Cardiac fibroblast (primary cell): ENCODE results near the gene RNH1.

Source experiments
- DNase-seq, 2 donors: peaks; one replicate each; pipeline versions ENCODE4 v3.0.0 to v3.0.0-alpha.2; 2010; ENCODE audit warnings: low read depth in 2 of 2
- H3K4me3 ChIP-seq, 2 donors: replicated peaks in 1 of 2; 1 replicate in 1 of 2; 2 replicates in 1 of 2; pipeline ENCODE4 v1.5.1; 2011; ENCODE audit warnings: low read depth in 2 of 2, low read length in 2 of 2, mild to moderate bottlenecking in 2 of 2, moderate library complexity in 1 of 2
- CTCF ChIP-seq: IDR thresholded peaks from one replicate; pipeline ENCODE4 v1.5.1; 2011; ENCODE audit warnings: low read depth, mild to moderate bottlenecking, low read length, inconsistent platforms

The RNH1 gene

DNA sequence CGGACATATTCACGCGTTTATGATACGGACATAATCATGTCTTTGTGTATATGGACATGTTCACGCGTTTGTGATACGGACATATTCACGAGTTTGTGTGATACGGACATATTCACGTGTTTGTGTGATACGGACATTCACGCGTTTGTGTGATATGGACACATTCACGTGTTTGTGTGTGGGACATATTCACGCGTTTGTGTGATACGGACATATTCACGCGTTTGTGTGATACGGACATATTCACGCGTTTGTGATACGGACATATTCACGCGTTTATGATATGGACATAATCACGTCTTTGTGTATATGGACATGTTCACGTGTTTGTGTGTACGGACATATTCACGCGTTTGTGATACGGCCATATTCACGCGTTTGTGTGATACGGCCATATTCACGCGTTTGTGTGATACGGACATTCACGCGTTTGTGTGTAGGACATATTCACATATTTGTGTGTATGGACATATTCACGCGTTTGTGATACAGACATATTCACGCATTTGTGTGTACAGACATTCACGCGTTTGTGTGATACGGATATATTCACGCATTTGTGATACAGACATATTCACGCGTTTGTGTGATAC is 32.0 kb downstream of the RNH1 start:
- TF ChIP-seq CTCF: no peak
- H3K4me3 ChIP-seq: no peak overlapping the region
- no peak for DNase-seq

DNA sequence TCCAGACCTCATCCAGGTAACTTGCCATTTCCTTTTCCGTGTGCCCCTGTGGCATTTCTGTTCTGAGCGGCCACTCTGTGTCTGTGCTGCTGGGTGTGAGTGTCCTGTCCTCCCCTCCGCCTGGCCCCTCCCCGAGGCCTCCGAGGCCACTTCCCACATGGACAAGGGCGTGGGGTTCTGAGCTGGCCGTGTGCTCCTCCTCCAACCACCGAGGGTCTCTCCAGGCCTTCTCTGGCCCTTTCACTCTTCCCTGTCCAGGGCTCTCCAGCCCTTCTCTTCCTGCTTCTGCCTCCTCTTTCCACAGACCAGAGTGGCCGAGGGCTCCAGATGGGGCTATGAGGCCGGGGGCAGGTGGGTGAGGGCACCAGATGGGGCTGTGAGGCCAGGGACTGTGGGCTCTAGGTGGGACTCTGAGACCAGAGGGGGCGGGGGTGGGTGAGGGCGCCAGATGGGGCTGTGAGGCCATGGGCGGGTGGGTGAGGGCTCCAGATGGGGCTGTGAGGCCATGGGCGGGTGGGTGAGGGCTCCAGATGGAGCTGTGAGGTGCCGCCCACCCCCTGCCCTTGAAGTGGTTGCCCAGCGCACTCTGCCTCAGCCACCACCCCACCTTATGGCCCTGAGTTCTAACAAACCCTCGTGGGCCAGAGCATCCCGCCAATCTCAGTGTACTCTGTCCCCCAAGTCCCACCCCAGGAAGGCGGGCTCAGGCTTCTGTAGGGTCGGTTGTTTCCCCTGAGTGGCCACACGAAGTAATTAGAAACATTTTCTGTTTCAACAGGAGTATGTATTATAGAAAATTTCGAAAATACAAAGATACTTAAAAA is 32.9 kb downstream of the RNH1 start:
- H3K4me3 ChIP-seq: no peak overlapping the region
- DNase-seq: no peak
- TF ChIP-seq CTCF: no peak

- TF ChIP-seq CTCF: no peak
- no peak overlapping the region for H3K4me3 ChIP-seq
- no peak for DNase-seq
Observed at GRCh38 chr11:473415-473814, 33.6 kb downstream of the RNH1 start.

DNA sequence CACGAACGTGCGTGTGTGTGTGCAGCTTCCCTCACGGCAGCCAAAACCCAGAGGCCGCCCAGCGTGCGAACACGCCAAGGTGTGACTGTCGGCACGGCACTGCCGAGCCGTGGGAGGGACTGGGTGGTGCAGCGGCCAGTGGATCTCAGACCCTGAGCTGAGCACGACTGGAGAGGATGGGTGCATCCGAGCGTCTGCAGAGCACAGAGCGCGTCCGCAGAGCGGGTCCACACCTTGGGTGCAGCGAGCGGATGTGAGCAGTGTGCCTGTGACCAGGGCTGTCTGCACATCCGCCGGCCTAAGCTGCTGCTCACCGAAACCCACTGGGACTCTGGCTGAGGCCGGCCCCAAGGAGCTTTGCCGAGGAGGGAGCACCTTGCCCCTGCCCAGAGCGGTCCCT is 34.2 kb downstream of the RNH1 start:
- no peak for DNase-seq
- no peak overlapping the region for H3K4me3 ChIP-seq
- TF ChIP-seq CTCF: no peak

DNA sequence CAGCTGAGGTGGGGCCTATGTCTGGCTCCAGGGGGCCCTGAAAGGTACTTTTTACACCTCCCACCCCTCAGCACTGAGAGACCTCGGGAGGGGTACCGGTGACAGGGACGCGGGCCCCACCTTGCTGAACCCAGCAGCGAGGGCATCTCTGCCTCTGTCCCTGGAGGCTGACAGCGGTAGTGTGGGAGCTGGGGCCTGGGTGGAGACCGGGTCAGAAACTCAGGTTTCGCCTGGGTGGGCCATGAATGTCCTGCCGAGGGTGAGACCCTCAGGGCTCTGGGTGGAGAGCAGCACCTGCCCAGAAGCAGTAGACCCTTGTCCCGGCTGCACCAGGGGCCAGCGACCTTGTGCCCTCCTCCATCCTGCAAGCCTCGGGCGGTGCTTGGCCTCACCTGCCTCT is 34.8 kb downstream of the RNH1 start:
- TF ChIP-seq CTCF: no peak
- DNase-seq: no peak
- H3K4me3 ChIP-seq: no peak overlapping the region

DNA sequence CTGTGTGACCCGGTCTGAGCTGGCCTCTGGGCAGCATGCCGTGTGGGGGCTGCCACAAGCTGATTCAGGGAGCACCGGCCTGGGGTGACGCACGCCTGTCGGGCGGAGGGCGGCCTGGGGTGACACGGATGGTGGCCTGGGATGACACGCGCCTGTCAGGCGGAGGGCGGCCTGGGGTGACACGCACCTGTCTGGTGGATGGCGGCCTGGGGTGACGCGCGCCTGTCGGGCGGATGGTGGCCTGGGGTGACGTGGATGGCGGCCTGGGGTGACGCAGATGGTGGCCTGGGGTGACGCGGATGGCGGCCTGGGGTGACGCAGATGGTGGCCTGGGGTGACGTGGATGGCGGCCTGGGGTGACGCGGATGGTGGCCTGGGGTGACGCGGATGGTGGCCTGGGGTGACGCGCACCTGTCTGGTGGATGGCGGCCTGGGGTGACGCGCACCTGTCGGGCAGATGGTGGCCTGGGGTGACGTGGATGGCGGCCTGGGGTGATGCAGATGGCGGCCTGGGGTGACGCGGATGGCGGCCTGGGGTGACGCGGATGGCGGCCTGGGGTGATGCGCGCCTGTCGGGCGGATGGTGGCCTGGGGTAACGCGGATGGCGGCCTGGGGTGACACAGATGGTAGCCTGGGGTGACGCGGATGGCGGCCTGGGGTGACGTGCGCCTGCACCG is 35.4 kb downstream of the RNH1 start:
- DNase-seq: no peak
- H3K4me3 ChIP-seq: no peak overlapping the region
- no peak for TF ChIP-seq CTCF
